ENCODE results near the gene RNF14. TPM values are rescaled to one million over a fixed set of nuclear protein-coding genes. Genes with fewer than 3 reads are reported as not detected.

The RNF14 gene
- total and polyA plus RNA-seq, 2 experiments from 2014 or later: 8.9 to 19.0 TPM

GRCh38 chr5:142024771-142025304 lies 55.9 kb downstream of the RNF14 start:
- H3F3A ChIP-seq (replicated peaks; ENCODE audit: low read depth): peaks cover 3% of the 10 kb centered on the region; the same call in 1 of the 2 replicates
- H2AFZ ChIP-seq: peak overlapping the region; percentile 9; the same call in 1 of the 2 replicates
- Mint-ChIP-seq H3K4me3 (peak overlapping the region; percentile 82), H3K4me1 (peaks cover 6% of the 10 kb centered on the region; the same call in 2 of the 3 replicates), H3K9me3 (peaks cover 9% of the 10 kb centered on the region; the same call in 2 of the 3 replicates), H3K27ac (peak overlapping the region; percentile 92), H3K36me3 (ENCODE audit: low read depth) (peaks cover 5% of the 10 kb centered on the region; the same call in 2 of the 3 replicates), H3K27me3 (ENCODE audit: insufficient read depth, low read depth, poor library complexity) (peaks cover 5% of the 10 kb centered on the region)
- no peaks in the 10 kb centered on the region for H4K20me1 ChIP-seq (replicated peaks; ENCODE audit: insufficient read depth)
- no peaks in the 10 kb centered on the region for H3K79me2 ChIP-seq (replicated peaks; ENCODE audit: insufficient read depth)
- peak; percentile 98 for DNase-seq (ENCODE audit: low spot score)
- H3K27ac ChIP-seq (ENCODE audit: low read depth): peak overlapping the region; percentile 8
- ATAC-seq: peak; percentile 100
- H3K27me3 ChIP-seq (ENCODE audit: insufficient read depth): no peaks in the 10 kb centered on the region
- H3K4me2 ChIP-seq: peak overlapping the region; percentile 72
- peak overlapping the region; percentile 52 for H3K4me3 ChIP-seq
- no peaks in the 10 kb centered on the region for H3K9me2 ChIP-seq (ENCODE audit: insufficient read depth)
- TF ChIP-seq STAT1 (IDR thresholded peaks at IDR 0.05; ENCODE audit: unreplicated experiment) (no peak), JUNB (IDR thresholded peaks at IDR 0.05; ENCODE audit: unreplicated experiment) (no peak), ZNF462 (CRISPR knock-in tag; IDR thresholded peaks at IDR 0.05) (no peak), CREB1 (CRISPR knock-in tag; IDR thresholded peaks at IDR 0.05; ENCODE audit: low read depth) (peak; percentile 47; the same call in 1 of the 2 replicates), ZNF114 (CRISPR knock-in tag; IDR thresholded peaks at IDR 0.05) (no peak), EZH2 (IDR thresholded peaks at IDR 0.05; ENCODE audit: low read depth, unreplicated experiment) (no peak), POLR2AphosphoS5 (IDR thresholded peaks at IDR 0.05; ENCODE audit: low read depth) (peak; percentile 68)
- TF ChIP-seq, protein P1, sequence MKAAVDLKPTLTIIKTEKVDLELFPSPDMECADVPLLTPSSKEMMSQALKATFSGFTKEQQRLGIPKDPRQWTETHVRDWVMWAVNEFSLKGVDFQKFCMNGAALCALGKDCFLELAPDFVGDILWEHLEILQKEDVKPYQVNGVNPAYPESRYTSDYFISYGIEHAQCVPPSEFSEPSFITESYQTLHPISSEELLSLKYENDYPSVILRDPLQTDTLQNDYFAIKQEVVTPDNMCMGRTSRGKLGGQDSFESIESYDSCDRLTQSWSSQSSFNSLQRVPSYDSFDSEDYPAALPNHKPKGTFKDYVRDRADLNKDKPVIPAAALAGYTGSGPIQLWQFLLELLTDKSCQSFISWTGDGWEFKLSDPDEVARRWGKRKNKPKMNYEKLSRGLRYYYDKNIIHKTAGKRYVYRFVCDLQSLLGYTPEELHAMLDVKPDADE (IDR thresholded peaks at IDR 0.05): peak; percentile 44; the same call in 1 of the 2 replicates
- TF ChIP-seq, protein P2, sequence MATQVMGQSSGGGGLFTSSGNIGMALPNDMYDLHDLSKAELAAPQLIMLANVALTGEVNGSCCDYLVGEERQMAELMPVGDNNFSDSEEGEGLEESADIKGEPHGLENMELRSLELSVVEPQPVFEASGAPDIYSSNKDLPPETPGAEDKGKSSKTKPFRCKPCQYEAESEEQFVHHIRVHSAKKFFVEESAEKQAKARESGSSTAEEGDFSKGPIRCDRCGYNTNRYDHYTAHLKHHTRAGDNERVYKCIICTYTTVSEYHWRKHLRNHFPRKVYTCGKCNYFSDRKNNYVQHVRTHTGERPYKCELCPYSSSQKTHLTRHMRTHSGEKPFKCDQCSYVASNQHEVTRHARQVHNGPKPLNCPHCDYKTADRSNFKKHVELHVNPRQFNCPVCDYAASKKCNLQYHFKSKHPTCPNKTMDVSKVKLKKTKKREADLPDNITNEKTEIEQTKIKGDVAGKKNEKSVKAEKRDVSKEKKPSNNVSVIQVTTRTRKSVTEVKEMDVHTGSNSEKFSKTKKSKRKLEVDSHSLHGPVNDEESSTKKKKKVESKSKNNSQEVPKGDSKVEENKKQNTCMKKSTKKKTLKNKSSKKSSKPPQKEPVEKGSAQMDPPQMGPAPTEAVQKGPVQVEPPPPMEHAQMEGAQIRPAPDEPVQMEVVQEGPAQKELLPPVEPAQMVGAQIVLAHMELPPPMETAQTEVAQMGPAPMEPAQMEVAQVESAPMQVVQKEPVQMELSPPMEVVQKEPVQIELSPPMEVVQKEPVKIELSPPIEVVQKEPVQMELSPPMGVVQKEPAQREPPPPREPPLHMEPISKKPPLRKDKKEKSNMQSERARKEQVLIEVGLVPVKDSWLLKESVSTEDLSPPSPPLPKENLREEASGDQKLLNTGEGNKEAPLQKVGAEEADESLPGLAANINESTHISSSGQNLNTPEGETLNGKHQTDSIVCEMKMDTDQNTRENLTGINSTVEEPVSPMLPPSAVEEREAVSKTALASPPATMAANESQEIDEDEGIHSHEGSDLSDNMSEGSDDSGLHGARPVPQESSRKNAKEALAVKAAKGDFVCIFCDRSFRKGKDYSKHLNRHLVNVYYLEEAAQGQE (IDR thresholded peaks at IDR 0.05; ENCODE audit: unreplicated experiment): no peak
- H3K4me1 ChIP-seq (ENCODE audit: insufficient read depth): no peaks in the 10 kb centered on the region
- H3K36me3 ChIP-seq (ENCODE audit: insufficient read depth): no peaks in the 10 kb centered on the region
